ENCODE results near the gene KRTAP9-3.
"Not testable (repeated sequence)": the region's sequence is repeated elsewhere in the genome, so short reads cannot be mapped to it uniquely, and the experiment has no call there.

- TF ChIP-seq CTCF, POLR2A (IDR thresholded peaks at IDR 0.05): not testable (repeated sequence)
These were observed 14.9 kb downstream of the KRTAP9-3 start for GRCh38 chr17:41246995-41247787.
